ES-I3 (cell line): Measurements from ENCODE around the gene LRIT1.
"Not testable (repeated sequence)": the region's sequence is repeated elsewhere in the genome, so short reads cannot be mapped to it uniquely, and the experiment has no call there.

ENCODE experiments used
- H3K36me3 ChIP-seq: 2 replicates; pipeline ENCODE4 v1.6.1; 2013; ENCODE audit warnings: mild to moderate bottlenecking, low read length, control low read depth, moderate library complexity; ENCODE audit not compliant: insufficient read depth
- H3K4me1 ChIP-seq: 2 replicates; pipeline ENCODE4 v1.6.1; 2013; ENCODE audit warnings: mild to moderate bottlenecking, control low read depth, low read length; ENCODE audit not compliant: insufficient read depth
- H3K9ac ChIP-seq: 2 replicates; pipeline ENCODE4 v1.6.1; 2013; ENCODE audit warnings: low read depth, mild to moderate bottlenecking, low read length, moderate library complexity
- H3K9me3 ChIP-seq: 2 replicates; pipeline ENCODE4 v1.6.1; 2013; ENCODE audit warnings: mild to moderate bottlenecking, low read length, moderate library complexity; ENCODE audit not compliant: control insufficient read depth, insufficient read depth

The LRIT1 gene, protein sequence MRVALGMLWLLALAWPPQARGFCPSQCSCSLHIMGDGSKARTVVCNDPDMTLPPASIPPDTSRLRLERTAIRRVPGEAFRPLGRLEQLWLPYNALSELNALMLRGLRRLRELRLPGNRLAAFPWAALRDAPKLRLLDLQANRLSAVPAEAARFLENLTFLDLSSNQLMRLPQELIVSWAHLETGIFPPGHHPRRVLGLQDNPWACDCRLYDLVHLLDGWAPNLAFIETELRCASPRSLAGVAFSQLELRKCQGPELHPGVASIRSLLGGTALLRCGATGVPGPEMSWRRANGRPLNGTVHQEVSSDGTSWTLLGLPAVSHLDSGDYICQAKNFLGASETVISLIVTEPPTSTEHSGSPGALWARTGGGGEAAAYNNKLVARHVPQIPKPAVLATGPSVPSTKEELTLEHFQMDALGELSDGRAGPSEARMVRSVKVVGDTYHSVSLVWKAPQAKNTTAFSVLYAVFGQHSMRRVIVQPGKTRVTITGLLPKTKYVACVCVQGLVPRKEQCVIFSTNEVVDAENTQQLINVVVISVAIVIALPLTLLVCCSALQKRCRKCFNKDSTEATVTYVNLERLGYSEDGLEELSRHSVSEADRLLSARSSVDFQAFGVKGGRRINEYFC

GRCh38 chr10:84241185-84241790 lies at the start of gene LRIT1:
Gene LRIT1, minus strand, starts transcription at chr10:84241546. Its CDS starts 107 bp downstream, at chr10:84241439.
- Histone ChIP-seq H3K9me3 (no peaks in the 10 kb centered on the region), H3K4me1 (peaks cover 3% of the 10 kb centered on the region; the same call in 1 of the 2 replicates), H3K9ac (no peak within 1 kb of the TSS), H3K36me3 (no peaks in the 10 kb centered on the region)

GRCh38 chr10:84290235-84290634 lies 48.9 kb upstream of the LRIT1 start:
- no peaks in the 10 kb centered on the region for H3K36me3 ChIP-seq
- no peak overlapping the region for H3K9ac ChIP-seq
- H3K9me3 ChIP-seq, result no peaks in the 10 kb centered on the region
- H3K4me1 ChIP-seq, result no peaks in the 10 kb centered on the region

DNA sequence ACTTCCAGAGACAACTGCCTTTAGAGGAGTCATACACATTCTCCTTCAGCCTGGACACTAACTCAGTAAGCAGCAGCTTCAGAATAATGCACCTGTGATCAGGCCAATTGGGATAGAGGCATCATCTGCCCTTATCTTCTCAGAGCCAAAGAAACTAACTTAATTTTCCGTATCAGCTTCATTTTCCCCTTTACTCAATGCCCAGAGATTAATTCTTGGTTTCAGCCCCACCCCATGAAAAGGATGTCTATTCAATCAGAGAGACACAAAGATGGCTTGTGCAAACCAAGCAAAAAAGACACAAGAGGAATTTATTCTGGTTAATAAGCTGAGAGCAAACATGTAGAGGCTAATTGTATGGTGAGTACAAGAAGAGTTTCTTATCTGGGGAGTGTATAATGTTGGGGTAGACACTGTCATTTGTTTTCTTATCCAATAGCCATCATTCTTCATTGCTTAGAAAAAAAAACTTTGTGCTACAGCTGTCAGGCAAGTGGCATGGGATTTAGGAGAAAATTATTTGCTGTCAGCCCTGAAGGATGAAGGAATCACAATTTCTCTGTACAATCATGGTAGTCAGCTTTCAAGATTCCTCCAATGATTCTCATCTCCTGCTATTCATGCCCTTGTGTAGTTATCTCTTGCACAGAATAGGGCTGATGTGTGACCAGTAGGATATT lies 48.3 kb upstream of the LRIT1 start:
- H3K9ac ChIP-seq, result no peak overlapping the region
- no peaks in the 10 kb centered on the region for H3K4me1 ChIP-seq
- no peaks in the 10 kb centered on the region for H3K36me3 ChIP-seq
- H3K9me3 ChIP-seq, result no peaks in the 10 kb centered on the region

GRCh38 chr10:84288151-84288550 lies 46.8 kb upstream of the LRIT1 start:
- H3K36me3 ChIP-seq, result no peaks in the 10 kb centered on the region
- H3K9ac ChIP-seq, result no peak overlapping the region
- no peaks in the 10 kb centered on the region for H3K9me3 ChIP-seq
- H3K4me1 ChIP-seq, result no peaks in the 10 kb centered on the region

DNA sequence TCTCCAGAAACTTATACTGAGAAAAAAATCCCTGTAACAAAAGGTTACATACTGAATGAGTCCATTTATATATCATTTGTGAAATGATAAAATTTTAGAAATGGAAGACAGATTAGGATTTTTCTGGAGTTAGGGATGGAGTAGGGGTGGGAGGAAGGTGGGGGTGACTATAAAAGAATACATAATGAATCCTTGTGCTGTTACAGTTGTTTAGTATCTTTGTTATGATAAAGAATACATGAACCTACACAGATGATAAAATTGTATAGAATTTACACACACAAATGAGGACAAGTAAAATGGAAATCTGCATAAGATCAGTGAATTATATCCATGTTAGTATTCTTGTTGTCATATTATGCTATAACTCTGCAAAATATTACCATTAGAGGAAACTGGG lies 45.3 kb upstream of the LRIT1 start:
- H3K9ac ChIP-seq, result no peak overlapping the region
- H3K9me3 ChIP-seq, result no peaks in the 10 kb centered on the region
- no peaks in the 10 kb centered on the region for H3K36me3 ChIP-seq
- H3K4me1 ChIP-seq, result no peaks in the 10 kb centered on the region

DNA sequence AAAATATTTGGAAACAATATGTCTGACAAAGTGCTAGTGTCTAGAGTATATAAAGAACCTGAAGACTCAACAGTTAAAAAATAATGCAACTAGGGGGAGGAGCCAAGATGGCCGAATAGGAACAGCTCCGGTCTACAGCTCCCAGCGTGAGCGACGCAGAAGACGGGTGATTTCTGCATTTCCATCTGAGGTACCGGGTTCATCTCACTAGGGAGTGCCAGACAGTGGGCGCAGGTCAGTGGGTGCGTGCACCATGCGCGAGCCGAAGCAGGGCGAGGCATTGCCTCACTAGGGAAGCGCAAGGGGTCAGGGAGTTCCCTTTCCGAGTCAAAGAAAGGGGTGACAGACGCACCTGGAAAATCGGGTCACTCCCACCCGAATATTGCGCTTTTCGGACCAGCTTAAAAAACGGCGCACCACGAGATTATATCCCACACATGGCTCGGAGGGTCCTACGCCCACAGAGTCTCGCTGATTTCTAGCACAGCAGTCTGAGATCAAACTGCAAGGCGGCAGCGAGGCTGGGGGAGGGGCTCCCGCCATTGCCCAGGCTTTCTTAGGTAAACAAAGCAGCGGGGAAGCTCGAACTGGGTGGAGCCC lies 38.6 kb upstream of the LRIT1 start:
- H3K36me3 ChIP-seq, H3K9me3 ChIP-seq, H3K4me1 ChIP-seq: not testable (repeated sequence)
- peak overlapping the region; percentile 43 for H3K9ac ChIP-seq

GRCh38 chr10:84270708-84271107 lies 29.4 kb upstream of the LRIT1 start:
- Histone ChIP-seq H3K4me1 (peaks cover 8% of the 10 kb centered on the region), H3K9me3 (no peaks in the 10 kb centered on the region), H3K36me3 (no peaks in the 10 kb centered on the region), H3K9ac (no peak overlapping the region)

DNA sequence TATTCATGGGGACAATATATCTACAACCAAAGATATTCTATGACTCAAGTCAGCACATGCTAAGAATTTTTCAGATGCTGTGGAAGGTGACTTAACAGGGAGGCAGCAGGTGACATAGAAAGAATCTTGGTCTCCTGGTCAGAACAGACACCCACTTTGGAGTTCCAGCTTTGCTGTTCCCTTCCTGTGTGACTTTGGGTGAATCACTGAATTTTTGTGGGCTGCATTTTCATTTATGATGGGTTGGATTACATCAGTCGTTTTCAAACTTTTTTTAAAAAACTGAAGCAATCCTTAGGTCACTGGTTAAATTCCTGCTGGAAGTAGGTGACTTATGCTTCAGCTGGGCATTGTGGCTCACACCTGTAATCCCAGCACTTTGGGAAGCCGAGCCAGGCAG lies 28.4 kb upstream of the LRIT1 start:
- Histone ChIP-seq H3K9me3 (no peaks in the 10 kb centered on the region), H3K9ac (no peak overlapping the region), H3K4me1 (peaks cover 10% of the 10 kb centered on the region), H3K36me3 (no peaks in the 10 kb centered on the region)

DNA sequence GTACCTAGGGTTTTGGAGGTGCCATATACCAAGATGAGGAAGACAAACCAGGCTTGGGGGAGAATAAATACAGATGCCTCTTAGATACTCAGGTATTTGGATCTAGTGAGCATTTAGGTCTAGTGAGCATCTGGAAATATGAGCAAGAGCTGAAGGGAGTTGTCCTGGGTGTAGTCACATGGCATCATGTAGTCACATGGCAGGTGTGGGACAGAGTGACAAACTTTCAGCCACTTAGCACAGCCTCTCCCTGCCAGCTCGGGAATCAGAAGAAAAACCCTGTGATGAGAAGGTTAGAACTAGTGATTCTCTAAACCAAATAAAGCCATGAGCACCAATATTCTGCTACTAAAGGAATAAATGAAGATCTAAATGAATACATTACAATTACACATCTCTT lies 27.8 kb upstream of the LRIT1 start:
- no peaks in the 10 kb centered on the region for H3K9me3 ChIP-seq
- peaks cover 11% of the 10 kb centered on the region for H3K4me1 ChIP-seq
- no peaks in the 10 kb centered on the region for H3K36me3 ChIP-seq
- H3K9ac ChIP-seq, result no peak overlapping the region

DNA sequence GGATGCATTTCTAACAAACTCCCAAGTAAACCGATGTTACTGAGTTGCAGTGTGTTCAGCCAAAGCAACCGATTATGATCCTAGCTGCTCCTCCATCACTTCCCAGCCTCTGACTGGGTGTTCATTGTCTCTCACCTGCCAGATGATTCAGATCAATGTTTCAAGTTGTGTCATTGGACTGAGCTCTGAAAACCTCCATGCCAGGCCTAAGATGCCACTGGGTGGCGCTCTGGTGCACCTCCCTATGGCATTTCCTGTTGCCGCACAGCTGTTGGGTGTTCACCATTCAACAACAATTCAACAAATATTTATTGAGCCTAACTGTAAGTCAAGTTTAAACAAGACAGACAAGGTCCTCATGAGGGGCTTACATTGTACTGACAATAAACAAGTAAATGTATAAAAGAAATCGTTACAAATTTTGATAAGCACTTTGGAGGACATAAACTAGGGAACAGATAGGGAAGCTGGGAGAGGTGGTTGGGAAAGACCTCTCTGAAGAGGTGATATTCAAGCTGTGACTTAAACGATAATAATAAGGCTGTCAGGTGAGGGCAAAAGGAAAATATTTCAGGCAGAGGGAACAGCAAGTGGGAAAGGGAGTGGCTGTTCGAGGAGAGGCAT lies 26.3 kb upstream of the LRIT1 start:
- Histone ChIP-seq H3K9me3 (no peaks in the 10 kb centered on the region), H3K9ac (no peak overlapping the region), H3K36me3 (no peaks in the 10 kb centered on the region), H3K4me1 (peaks cover 11% of the 10 kb centered on the region)

DNA sequence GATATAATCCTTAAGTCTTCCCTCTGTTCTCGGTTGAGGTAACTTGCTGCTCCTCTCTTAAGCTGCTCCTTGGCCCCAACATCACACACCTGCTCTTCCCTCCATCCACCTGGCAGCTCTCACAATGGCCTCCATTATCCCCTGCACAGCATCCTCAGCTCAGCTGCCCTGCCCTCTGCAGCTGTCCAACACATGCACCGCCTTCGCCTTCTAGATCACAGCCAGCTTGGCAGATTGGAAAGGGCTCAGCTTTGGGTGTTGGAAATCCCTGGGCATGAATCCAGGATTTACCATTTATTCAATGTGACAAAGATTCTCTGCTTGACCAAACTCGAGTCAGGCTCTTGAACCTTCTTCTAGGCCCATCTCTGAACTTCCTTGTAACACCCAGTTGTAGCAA lies 24.1 kb upstream of the LRIT1 start:
- no peaks in the 10 kb centered on the region for H3K9me3 ChIP-seq
- H3K36me3 ChIP-seq, result no peaks in the 10 kb centered on the region
- no peak overlapping the region for H3K9ac ChIP-seq
- peaks cover 11% of the 10 kb centered on the region for H3K4me1 ChIP-seq

GRCh38 chr10:84264611-84265141 lies 23.3 kb upstream of the LRIT1 start:
- Histone ChIP-seq H3K4me1 (peaks cover 11% of the 10 kb centered on the region), H3K36me3 (no peaks in the 10 kb centered on the region), H3K9ac (no peak overlapping the region), H3K9me3 (no peaks in the 10 kb centered on the region)

DNA sequence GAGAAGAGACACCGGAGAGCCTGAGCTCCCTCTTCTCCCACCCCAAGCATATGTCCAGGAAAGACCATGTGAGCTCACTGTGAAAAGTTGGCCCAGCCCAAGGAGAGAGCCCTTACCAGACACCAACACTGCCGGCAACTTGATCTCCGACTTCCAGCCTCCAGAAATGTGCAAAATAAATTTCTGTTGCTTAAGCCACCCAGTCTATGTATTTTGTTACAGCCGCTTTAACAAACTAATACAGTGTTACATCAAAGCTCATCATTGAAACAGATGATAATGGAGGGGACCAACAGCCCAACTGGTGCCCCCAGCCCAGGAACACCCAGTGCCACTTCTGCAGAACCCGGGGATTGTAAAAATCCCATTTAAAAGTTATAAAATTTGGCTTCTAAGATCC lies 22.4 kb upstream of the LRIT1 start:
- H3K9ac ChIP-seq, result no peak overlapping the region
- H3K9me3 ChIP-seq, result no peaks in the 10 kb centered on the region
- peaks cover 11% of the 10 kb centered on the region for H3K4me1 ChIP-seq
- H3K36me3 ChIP-seq, result no peaks in the 10 kb centered on the region
